GM18519 (cell line): ENCODE results near the gene ARL6IP5.

Experiments used
- ATAC-seq: cut with Tn5 transposase; IDR thresholded peaks from one replicate; pipeline ENCODE4 v1.9.1; 2021; ENCODE audit warnings: mild to moderate bottlenecking, moderate library complexity; ENCODE audit not compliant: unreplicated experiment, low FRiP score

Gene ARL6IP5

GRCh38 chr3:69116162-69116561 is 31.4 kb downstream of the ARL6IP5 start:
- no peak for ATAC-seq

GRCh38 chr3:69116897-69117296 is 32.2 kb downstream of the ARL6IP5 start:
- ATAC-seq = no peak

GRCh38 chr3:69118555-69118954 is 33.8 kb downstream of the ARL6IP5 start:
- no peak for ATAC-seq

- ATAC-seq = no peak
Observed at GRCh38 chr3:69119138-69119537, 34.4 kb downstream of the ARL6IP5 start.

- no peak for ATAC-seq
Observed at GRCh38 chr3:69119681-69120080, 34.9 kb downstream of the ARL6IP5 start.

- peak; percentile 83 for ATAC-seq
Observed at GRCh38 chr3:69120879-69121464, 36.2 kb downstream of the ARL6IP5 start.

- ATAC-seq = no peak
Observed at GRCh38 chr3:69121513-69121912, 36.8 kb downstream of the ARL6IP5 start.

- no peak for ATAC-seq
Observed at GRCh38 chr3:69121950-69122349, 37.2 kb downstream of the ARL6IP5 start.

GRCh38 chr3:69122403-69122802 is 37.7 kb downstream of the ARL6IP5 start, which contains the start of gene LMOD3:
TSS of gene LMOD3 (minus strand) at chr3:69122595. CDS start at chr3:69122386, 209 bp downstream.
- ATAC-seq = no peak

- no peak for ATAC-seq
Observed at GRCh38 chr3:69126216-69126615, 41.5 kb downstream of the ARL6IP5 start.

GRCh38 chr3:69126999-69127398 is 42.3 kb downstream of the ARL6IP5 start:
- no peak for ATAC-seq

GRCh38 chr3:69128509-69128908 is 43.8 kb downstream of the ARL6IP5 start:
- no peak for ATAC-seq

GRCh38 chr3:69129531-69129930 is 44.8 kb downstream of the ARL6IP5 start:
- ATAC-seq = no peak

- peak; percentile 99 for ATAC-seq
Observed at GRCh38 chr3:69130689-69131088, 46.0 kb downstream of the ARL6IP5 start.

GRCh38 chr3:69137005-69137404 is 52.3 kb downstream of the ARL6IP5 start:
- ATAC-seq = no peak

GRCh38 chr3:69137412-69137811 is 52.7 kb downstream of the ARL6IP5 start:
- ATAC-seq = no peak

GRCh38 chr3:69141313-69141712 is 56.6 kb downstream of the ARL6IP5 start:
- ATAC-seq = no peak

- ATAC-seq = no peak
Observed at GRCh38 chr3:69142090-69142489, 57.4 kb downstream of the ARL6IP5 start.

GRCh38 chr3:69142797-69143454 is 58.2 kb downstream of the ARL6IP5 start:
- no peak for ATAC-seq

GRCh38 chr3:69143612-69144011 is 58.9 kb downstream of the ARL6IP5 start:
- no peak for ATAC-seq

- no peak for ATAC-seq
Observed at GRCh38 chr3:69144631-69145245, 60.0 kb downstream of the ARL6IP5 start.

- no peak for ATAC-seq
Observed at GRCh38 chr3:69145688-69146087, 61.0 kb downstream of the ARL6IP5 start.
